GM21526 (cell line): ENCODE results near the gene SCNN1B.

ENCODE experiments used
- ATAC-seq: cut with Tn5 transposase; IDR thresholded peaks from one replicate; pipeline ENCODE4 v1.9.1; 2021; ENCODE audit warnings: moderate library complexity; ENCODE audit not compliant: unreplicated experiment, low FRiP score

Gene SCNN1B

DNA sequence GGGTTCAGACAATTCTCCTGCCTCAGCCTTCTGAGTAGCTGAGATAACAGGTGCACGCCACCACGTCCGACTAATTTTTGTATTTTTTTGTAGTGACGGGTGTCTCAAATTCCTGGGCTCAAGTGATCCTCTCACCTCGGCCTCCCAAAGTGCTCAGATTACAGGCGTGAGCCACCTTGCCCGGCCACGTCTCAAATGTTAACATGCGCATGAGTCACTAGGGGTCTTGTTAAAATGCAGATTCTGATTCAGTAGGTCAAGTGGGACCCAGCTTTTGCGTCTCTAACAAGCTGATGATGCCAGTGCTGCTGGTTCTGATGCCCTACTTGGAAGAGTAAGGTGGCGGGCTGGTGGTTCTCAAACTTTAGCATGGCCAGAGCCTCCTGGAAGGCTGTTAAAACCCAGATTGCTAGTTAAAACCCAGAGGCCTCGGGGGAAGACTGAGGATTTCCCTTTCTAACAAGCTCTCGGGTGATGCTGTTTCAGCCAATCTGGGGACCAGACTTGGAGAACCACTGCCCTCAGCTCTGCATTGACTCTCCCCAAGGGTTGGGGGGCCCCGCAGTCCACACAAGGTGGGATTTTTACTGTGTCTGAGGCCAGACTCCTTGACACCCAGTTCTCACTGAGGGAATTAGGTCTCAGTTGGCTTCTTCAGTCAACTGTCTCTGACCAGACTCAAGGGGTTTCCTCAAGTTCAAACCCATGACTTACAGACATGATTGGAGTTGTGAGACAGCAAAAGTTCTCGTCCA lies 17.9 kb downstream of the SCNN1B start:
- no peak for ATAC-seq

DNA sequence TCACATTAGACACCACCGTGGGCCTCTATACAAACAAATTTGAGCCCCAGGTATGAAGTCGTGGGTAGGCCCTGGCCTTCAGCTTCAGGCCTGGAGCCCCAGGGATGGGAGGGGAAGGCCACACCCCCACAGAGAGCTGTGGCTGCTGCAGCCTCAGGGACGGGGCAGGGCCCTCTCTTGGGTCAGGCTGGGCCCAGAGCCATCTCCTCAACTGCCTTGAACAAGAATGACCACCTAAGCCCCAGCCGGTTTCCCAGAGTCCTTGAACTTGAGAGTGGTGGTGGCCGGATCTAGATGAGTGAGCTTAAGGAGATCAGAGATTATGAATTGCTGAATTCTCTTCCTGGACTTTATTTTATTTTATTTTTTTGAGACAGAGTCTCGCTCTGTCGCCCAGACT lies 18.6 kb downstream of the SCNN1B start:
- ATAC-seq: no peak

GRCh38 chr16:23321206-23321875 lies 19.2 kb downstream of the SCNN1B start:
- no peak for ATAC-seq

- ATAC-seq: no peak
Measured at GRCh38 chr16:23323224-23324030, 21.3 kb downstream of the SCNN1B start.

DNA sequence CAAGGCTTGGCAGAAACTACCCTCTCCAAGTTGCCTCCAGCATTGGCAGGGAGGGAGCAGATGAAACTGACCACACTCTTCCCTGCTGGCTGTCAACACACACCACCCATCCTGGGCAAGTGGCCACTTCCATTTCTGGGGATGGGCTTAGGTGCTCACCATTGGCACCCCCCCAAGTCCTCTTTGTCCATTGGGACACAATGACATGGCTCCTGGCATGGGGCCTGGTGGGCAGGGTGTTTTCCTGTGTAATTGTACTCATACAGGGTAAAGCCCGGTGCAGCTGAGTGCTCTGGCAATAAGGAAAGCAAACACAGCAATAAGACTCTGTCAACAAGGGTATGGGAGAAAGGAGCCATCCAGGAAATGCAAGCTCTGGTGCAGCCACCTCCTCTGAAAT lies 22.6 kb downstream of the SCNN1B start:
- no peak for ATAC-seq

GRCh38 chr16:23327836-23328235 lies 25.7 kb downstream of the SCNN1B start:
- no peak for ATAC-seq

GRCh38 chr16:23330161-23330560 lies 28.1 kb downstream of the SCNN1B start:
- no peak for ATAC-seq

DNA sequence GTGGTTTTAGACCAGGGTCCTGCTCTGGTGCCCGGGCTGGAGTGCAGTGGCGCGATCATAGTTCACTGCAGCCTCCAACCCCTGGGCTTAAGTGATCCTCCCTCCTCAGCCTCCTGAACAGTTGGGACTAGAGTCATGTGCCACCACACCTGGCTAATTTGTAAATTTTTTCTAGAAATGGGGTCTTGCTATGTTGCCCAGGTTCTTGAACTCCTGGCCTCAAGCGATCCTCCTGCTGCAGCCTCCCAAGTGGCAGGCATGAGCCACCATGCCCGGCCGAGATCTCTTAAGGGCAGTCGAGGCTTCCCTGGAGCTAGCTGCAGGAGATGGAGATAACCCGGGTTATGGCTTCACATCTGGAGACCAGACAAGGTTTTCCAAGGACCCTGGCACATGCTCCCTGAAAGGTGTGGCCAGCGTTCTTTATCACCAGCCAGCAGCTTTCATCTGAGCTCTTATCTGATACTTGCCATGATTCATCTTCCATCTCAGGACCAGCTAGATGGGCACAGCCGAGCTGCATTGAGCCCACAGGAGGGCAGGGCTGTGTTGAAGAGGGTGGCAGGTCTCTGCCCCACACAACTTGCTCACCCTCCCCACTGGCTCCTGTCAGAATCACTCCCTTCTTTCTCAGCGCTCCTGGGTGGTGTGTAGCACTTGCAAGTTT lies 28.6 kb downstream of the SCNN1B start:
- ATAC-seq: no peak

DNA sequence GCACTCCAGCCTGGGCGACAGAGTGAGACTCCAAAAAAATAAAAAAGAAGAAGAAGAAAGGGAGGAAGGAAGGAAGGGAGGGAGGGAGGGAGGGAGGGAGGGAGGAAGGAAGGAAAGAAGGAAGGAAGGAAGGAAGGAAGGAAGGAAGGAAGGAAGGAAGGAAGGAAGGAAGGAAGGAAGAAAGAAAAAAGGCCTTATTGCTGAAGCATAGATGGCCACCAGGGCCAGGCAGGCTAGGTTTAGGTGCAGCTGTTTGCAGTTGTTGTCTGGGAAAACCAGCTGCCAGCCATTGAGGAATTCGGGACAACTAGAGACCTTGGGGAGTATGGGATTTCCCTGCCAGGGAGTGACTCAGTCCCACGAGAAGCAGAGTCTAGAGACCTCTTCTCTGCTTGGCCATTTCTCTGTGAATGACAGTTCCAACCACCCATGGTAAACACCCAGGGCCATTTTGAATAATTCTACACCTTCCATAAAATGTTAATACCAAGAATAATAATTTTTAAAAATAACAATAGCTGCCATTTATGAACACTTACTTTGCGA lies 31.0 kb downstream of the SCNN1B start:
- ATAC-seq: no peak

DNA sequence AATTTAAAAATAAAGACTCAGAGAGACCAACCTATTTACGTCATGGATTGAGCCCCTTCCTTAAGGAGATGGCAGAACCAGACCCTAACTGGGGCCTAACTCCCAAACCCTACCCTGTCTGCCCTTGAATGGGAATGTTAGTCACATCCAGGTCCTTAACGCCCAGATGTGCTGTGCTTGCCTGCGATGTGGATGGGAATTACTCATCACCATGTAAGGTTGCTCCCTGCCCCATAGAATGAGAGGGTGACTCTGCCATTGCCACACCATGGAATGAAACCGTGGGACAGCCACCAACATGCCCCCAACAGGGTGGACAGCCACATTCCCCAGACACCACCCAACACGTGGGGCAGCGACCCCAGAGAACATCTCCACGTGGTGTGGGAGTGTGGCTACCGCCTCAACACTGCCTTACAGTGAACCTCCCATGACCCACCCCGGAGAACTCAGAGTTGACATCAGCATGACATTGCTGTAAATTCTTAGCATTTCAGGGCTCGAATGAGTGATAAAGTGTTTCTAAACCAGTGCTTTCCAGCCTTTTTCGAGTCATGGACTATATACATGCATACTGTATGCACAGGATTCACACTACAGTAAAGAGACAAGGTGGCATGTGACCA lies 31.8 kb downstream of the SCNN1B start:
- ATAC-seq: no peak

DNA sequence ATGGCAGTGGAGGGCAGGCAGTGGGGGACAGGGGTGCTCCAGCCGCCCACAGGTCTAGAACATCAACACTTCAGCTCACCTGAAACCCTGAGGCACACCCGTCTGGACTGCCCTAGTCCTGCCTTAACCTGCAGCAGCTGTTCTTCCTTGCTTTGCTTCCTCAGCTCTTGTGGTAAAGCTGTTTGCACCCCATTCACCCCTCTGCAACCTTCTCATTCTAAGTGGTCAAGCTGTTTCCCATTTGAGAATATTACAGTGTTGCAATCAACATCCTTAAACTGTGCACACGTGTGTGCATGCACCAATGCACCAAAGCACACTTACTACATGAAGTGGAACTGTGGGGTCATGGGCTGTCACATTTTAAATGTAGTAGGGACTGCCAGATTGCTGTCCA lies 32.4 kb downstream of the SCNN1B start:
- no peak for ATAC-seq

GRCh38 chr16:23334950-23335349 lies 32.8 kb downstream of the SCNN1B start:
- no peak for ATAC-seq

DNA sequence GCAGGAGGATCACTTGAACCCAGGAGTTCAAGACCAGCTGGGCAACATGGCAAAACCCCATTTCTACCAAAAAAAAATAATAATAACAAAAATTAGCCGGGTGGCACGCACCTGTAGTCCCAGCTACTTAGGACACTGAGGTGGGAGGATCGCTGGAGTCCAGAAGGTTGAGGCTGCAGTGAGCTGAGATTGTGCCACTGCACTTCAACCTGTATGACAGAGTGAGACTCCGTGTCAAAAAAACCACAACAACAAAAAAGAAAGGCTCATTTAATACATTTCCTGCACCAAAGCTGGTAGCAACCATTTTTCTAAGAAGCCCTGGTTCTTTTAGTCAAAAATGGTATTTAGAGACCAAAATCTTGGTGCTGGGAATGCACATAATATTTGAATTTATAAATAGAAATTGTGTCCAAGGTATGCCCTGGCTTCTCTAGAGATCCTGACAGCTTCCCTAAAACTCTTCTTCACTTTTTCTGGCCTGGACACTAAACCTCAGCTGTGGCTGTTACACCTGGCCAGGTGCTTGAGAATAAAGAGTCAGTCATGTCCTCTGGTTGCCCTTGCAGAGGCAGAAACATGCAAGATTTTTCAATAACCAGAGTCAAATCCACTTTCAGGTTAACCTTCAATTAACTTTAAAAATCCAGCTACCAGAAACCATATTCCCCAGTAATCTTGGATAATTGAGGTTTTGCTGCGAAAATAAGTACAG lies 35.9 kb downstream of the SCNN1B start:
- ATAC-seq: no peak

DNA sequence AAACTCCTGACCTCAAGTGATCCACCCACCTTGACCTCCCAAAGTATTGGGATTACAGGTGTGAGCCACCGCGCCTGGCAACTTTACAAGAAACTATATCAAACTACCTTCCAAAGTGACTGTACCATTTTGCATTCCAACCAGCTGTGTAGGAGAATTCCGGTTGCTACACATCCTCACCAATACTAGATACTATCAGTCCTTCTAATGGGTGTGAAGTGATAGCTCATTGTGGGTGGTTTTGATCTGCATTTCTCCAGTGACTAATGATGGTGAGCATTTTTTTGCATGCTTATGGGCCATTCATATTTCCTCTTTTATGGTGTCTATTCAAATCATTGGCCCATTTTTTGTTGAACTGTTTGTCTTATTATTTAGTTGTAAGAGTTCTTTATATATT lies 37.7 kb downstream of the SCNN1B start:
- no peak for ATAC-seq

DNA sequence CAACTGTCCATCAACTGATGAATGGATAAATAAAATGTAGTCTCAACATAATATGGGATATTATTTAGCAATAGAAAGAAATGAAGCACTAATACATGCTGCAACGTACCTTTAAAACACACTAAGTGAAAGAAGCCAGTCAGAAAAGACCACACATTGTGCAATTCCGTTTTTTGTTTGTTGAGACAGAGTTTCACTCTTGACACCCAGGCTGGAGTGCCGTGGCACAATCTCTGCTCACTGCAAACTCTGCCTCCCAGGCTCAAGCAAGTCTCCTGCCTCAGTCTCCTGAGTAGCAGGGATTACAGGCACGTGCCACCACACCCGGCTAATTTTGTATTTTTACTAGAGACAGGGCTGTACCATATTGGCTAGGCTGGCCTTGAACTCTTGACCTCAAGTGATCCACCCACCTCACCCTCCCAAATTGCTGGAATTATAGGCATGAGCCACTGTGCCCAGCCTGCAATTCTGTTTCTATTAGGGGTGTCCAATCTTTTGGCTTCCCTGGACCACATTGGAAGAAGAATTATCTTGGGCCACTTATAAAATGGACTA lies 40.1 kb downstream of the SCNN1B start:
- no peak for ATAC-seq

DNA sequence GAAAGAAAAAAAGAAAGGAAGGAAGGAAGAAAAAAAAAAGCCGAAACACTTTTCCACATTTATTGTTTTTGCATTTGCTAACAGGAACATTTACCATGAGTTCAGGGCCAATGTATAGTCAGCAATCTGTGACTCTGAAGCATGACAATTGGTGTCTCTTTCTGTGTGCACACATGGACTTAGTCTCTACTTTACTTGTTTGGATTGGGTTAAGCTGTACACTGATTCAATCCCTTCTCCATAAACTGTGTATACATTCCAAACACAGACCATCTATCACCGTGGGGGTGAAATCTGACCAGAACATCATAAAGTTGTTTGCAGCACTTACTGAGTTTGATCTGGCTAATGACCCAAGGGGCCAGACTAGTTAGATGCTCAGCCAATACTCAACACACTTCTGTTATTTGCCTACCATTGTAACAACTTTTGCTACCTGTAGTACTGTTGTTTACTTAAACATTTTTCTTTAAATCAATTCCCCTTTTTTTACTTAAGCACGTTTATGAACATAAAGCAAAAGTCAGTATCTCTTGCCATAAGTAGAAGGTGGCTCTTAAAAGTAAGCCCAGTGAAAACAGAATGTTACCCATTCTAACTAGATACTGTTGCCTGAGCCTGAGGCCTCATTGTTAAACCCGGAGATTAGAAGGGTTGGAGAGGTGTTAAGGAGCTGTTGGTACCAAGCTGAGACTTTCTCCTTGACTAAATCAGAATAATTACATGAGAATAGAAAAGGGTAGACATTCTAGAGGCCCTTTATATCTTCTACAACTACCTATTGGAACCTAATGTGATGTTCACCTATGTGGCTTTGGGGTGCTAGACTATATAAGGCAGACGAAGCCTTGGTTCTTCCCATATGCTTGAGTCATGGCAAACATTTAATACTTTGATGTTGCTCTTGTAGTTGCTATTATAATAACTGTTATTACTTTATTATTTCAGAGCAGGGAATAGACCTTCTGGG lies 41.8 kb downstream of the SCNN1B start:
- no peak for ATAC-seq

DNA sequence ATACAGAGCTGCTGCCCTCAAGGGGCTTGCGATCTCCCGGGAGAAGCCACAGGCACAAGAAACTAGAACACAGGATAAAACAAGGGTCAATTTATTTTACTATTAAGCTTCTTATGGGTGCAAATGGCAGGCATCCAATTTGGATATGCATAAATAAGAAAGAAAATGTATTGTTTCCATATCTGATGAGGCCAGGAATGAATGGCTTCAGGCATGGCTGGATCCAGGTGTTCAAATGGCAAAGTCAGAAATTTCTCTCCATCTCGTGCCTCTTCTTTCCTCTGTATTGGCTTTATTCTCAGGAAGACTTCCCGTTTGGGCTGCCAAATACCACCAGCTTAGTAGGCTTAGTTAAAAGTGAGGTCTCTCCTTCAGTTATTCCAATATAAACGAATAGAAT lies 43.1 kb downstream of the SCNN1B start:
- ATAC-seq: no peak
